Lower leg skin (tissue), 4 donors: ENCODE measurements around the gene CYP2R1. TPM values are rescaled to one million over a fixed set of nuclear protein-coding genes. Genes with fewer than 3 reads are reported as not detected.
"Not testable (repeated sequence)": the region's sequence is repeated elsewhere in the genome, so short reads cannot be mapped to it uniquely, and the experiment has no call there.

Experiments
- DNase-seq, 2 donors: peaks; one replicate each; pipeline ENCODE4 v3.0.0-alpha.2; 2019; ENCODE audit warnings: low spot score in 2 of 2
- H3K4me3 ChIP-seq: fragments of 200-600 bp; sonication (generic); 2 replicates; pipeline ENCODE4 v1.5.1; 2017; ENCODE audit warnings: mild to moderate bottlenecking, low read depth; ENCODE audit not compliant: poor library complexity, severe bottlenecking
- CTCF ChIP-seq, 3 donors: fragments of 450-650 bp; IDR thresholded peaks; one replicate each; pipeline ENCODE4 v1.5.1; 2016; ENCODE audit warnings: antibody characterized with exemption in 3 of 3, mild to moderate bottlenecking in 3 of 3, moderate library complexity in 2 of 3
- POLR2A ChIP-seq, 2 donors: fragments of 450-650 bp; IDR thresholded peaks; one replicate each; pipeline ENCODE4 v1.6.1; 2016 to 2017; ENCODE audit warnings: antibody characterized with exemption in 2 of 2, mild to moderate bottlenecking in 1 of 2, moderate library complexity in 1 of 2
- WGBS, 2 donors: methylation state at CpG; one replicate each; pipeline ENCODE4 v1.1.5; 2018; 5-methylcytosine and 5-hydroxymethylcytosine counted together
- intact Hi-C: fragments of 100-400 bp; cut with DNase I; formaldehyde crosslinking; loops from one replicate; pipeline ENCODE4 v1.15.0; 2023; ENCODE audit warnings: low total_unique reads
- total RNA-seq, 4 donors: library from RNA; depleted of rRNA; stranded (reverse); fragments of >200 nt; gene quantifications; one replicate each; pipeline ENCODE4 v1.1.0, GENCODE V29; 2016

Gene CYP2R1
- total RNA-seq, 4 donors from 2014 or later, result 19.4 to 27.9 (median 26.1) TPM

GRCh38 chr11:14891143-14892035 is 642 bp downstream of the CYP2R1 start:
- no peak for TF ChIP-seq CTCF (IDR thresholded peaks at IDR 0.05)
- no peak for TF ChIP-seq POLR2A (IDR thresholded peaks at IDR 0.05)
- H3K4me3 ChIP-seq, result peak overlapping the region; percentile 74
- WGBS, 2 donors, result 0 to 1% methylated on average over 44 to 52 of the region's 67 CpGs
- intact Hi-C loops, result no loop called here
- DNase-seq, result peak; percentile 81 to 97

- H3K4me3 ChIP-seq, result no peak overlapping the region
- no peak for DNase-seq
- 63 to 67% methylated on average over 1 of the region's 1 CpG for WGBS, 2 donors
- intact Hi-C loops, result no loop called here
- TF ChIP-seq POLR2A (IDR thresholded peaks at IDR 0.05) (no peak), CTCF (IDR thresholded peaks at IDR 0.05) (no peak)
Observed at GRCh38 chr11:14886513-14886912, 5.5 kb downstream of the CYP2R1 start.

GRCh38 chr11:14884667-14885273 is 7.3 kb downstream of the CYP2R1 start:
- H3K4me3 ChIP-seq, result no peak overlapping the region
- 85 to 96% methylated on average over 1 of the region's 1 CpG for WGBS, 2 donors
- no peak for TF ChIP-seq POLR2A (IDR thresholded peaks at IDR 0.05)
- TF ChIP-seq CTCF (IDR thresholded peaks at IDR 0.05), result no peak
- intact Hi-C loops, result no loop called here
- no peak for DNase-seq

- 100% methylated on average over 1 of the region's 1 CpG; no CpG with 5 or more reads in 1 of the 2 donors for WGBS, 2 donors
- DNase-seq, H3K4me3 ChIP-seq, intact Hi-C loops: not testable (repeated sequence)
Observed at GRCh38 chr11:14883683-14884082, 8.3 kb downstream of the CYP2R1 start.

- 84 to 98% methylated on average over 1 of the region's 1 CpG for WGBS, 2 donors
- H3K4me3 ChIP-seq, result no peak overlapping the region
- no peak for DNase-seq
- TF ChIP-seq CTCF (IDR thresholded peaks at IDR 0.05), result no peak
- intact Hi-C loops, result no loop called here
Observed at GRCh38 chr11:14882196-14882595, 9.8 kb downstream of the CYP2R1 start.

GRCh38 chr11:14881576-14882193 is 10.3 kb downstream of the CYP2R1 start:
- intact Hi-C loops, result no loop called here
- TF ChIP-seq CTCF (IDR thresholded peaks at IDR 0.05), result no peak
- no peak for TF ChIP-seq POLR2A (IDR thresholded peaks at IDR 0.05)
- H3K4me3 ChIP-seq, result no peak overlapping the region
- WGBS, 2 donors, result 88 to 89% methylated on average over 2 of the region's 2 CpGs
- no peak for DNase-seq
